ENCODE measurements around the gene MYLIP. TPM values are rescaled to one million over a fixed set of nuclear protein-coding genes. Genes with fewer than 3 reads are reported as not detected.

The MYLIP gene
- total and polyA plus RNA-seq, 2 experiments from 2014 or later: 26.7 to 33.8 TPM

DNA sequence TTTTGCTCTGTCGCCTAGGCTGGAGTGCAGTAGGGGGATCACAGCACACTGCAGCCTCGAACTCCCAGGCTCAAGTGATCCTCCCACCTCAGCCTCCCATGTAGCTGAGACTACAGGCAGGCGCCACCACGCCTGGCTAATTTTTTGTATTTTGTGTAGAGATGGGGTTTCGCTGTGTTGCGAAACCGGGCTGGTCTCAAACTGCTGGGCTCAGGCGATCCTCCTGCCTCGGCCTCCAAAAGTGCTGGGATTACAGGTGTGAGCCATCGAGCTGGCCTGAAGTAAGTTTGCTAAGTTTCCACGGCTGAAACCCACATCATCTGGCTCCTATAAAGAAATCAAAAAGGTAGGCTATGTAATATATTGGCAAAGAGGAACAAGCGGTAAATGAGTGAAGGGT, 1.4 kb upstream of the MYLIP start (continued):
- no peak for TF ChIP-seq STAT1 (IDR thresholded peaks at IDR 0.05; ENCODE audit: unreplicated experiment)

- Histone ChIP-seq H3K4me1 (ENCODE audit: insufficient read depth) (peaks cover 36% of the 10 kb centered on the region), H3K4me3 (peak overlapping the region; percentile 88), H3K79me2 (replicated peaks; ENCODE audit: insufficient read depth) (peaks cover 53% of the 10 kb centered on the region), H3K27me3 (ENCODE audit: insufficient read depth) (no peaks in the 10 kb centered on the region), H3K4me2 (peak overlapping the region; percentile 96), H3F3A (replicated peaks; ENCODE audit: low read depth) (no peaks in the 10 kb centered on the region), H4K20me1 (replicated peaks; ENCODE audit: insufficient read depth) (peaks cover 32% of the 10 kb centered on the region), H3K9me2 (ENCODE audit: insufficient read depth) (no peaks in the 10 kb centered on the region), H3K36me3 (ENCODE audit: insufficient read depth) (peaks cover 4% of the 10 kb centered on the region; the same call in 1 of the 2 replicates), H3K27ac (ENCODE audit: low read depth) (no peak overlapping the region; the same call in 1 of the 2 replicates), H2AFZ (no peak overlapping the region)
- H3K9me3 Mint-ChIP-seq: peaks cover 3% of the 10 kb centered on the region; the same call in 2 of the 3 replicates
- peak overlapping the region; percentile 77; the same call in 1 of the 2 replicates for H3K27ac Mint-ChIP-seq
- H3K4me1 Mint-ChIP-seq: peaks cover 31% of the 10 kb centered on the region
- peaks cover 45% of the 10 kb centered on the region for H3K36me3 Mint-ChIP-seq (ENCODE audit: low read depth)
- H3K4me3 Mint-ChIP-seq: peak overlapping the region; percentile 92
- peaks cover 4% of the 10 kb centered on the region for H3K27me3 Mint-ChIP-seq (ENCODE audit: insufficient read depth, low read depth, poor library complexity)
- peak; percentile 26 for ATAC-seq
- TF ChIP-seq ZNF114 (CRISPR knock-in tag; IDR thresholded peaks at IDR 0.05) (no peak), STAT1 (IDR thresholded peaks at IDR 0.05; ENCODE audit: unreplicated experiment) (no peak), CREB1 (CRISPR knock-in tag; IDR thresholded peaks at IDR 0.05; ENCODE audit: low read depth) (no peak), ZNF462 (CRISPR knock-in tag; IDR thresholded peaks at IDR 0.05) (no peak), NANOG (IDR thresholded peaks at IDR 0.05; ENCODE audit: borderline replicate concordance) (no peak), EZH2phosphoT487 (IDR thresholded peaks at IDR 0.05; ENCODE audit: unreplicated experiment) (no peak), JUNB (IDR thresholded peaks at IDR 0.05; ENCODE audit: unreplicated experiment) (no peak)
- TF ChIP-seq, protein P1, sequence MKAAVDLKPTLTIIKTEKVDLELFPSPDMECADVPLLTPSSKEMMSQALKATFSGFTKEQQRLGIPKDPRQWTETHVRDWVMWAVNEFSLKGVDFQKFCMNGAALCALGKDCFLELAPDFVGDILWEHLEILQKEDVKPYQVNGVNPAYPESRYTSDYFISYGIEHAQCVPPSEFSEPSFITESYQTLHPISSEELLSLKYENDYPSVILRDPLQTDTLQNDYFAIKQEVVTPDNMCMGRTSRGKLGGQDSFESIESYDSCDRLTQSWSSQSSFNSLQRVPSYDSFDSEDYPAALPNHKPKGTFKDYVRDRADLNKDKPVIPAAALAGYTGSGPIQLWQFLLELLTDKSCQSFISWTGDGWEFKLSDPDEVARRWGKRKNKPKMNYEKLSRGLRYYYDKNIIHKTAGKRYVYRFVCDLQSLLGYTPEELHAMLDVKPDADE (IDR thresholded peaks at IDR 0.05): no peak
- peak; percentile 36 for DNase-seq (ENCODE audit: low spot score)
Measured at GRCh38 chr6:16129623-16130401, 926 bp downstream of the MYLIP start.
